Heart left ventricle (tissue), 13 donors: ENCODE data around the gene ENTHD1.

Source experiments
- POLR2A ChIP-seq, 2 donors: fragments of 450-650 bp; IDR thresholded peaks; one replicate each; pipeline ENCODE4 v1.6.1; 2017; ENCODE audit warnings: antibody characterized with exemption in 2 of 2, mild to moderate bottlenecking in 2 of 2, moderate library complexity in 2 of 2
- TF ChIP-seq, protein P1 (sequence below), 12 donors: fragments of 200-600 bp; sonication (generic) in 4 of 12; IDR thresholded peaks; one replicate each; pipeline versions ENCODE4 v1.5.0 to v1.8.0; 2018 to 2022; ENCODE audit warnings: antibody characterized with exemption in 12 of 12, mild to moderate bottlenecking in 5 of 12
- donor health status: ischemic (EF 13 %, LVEDD 7.1; RV severe dilation, severe dysfunction).
- donor health status: DM: no; HTN: yes; CAD: no.
- donor health status: DM: no; HTN: no; CAD: no.
- donor health status: ischemic (EF 25% LVEDD 6.9; RV normal size, moderate dysfunction).
- donor health status: ischemic (EF 25% LVEDD 5.7; RV mildly dilated, moderate dysfunction).
- donor health status: ischemic (EF 35%, LVEDD 5.7; RV mildly dilated, moderate dysfunction).
- donor health status: nonischemic (EF 11% LVEDD 7.7; RV severe dilation, severe dysfunction).
- donor health status: DM: yes; HTN: yes; CAD: no.
- donor health status: PGD.
- donor health status: ischemic (EF 29% LVEDD 5.4; RV normal size, mild dysfunction).
- donor health status: nonischemic (EF 23%, LVEDD 6.1; RV moderate dilation, normal function).

DNA sequence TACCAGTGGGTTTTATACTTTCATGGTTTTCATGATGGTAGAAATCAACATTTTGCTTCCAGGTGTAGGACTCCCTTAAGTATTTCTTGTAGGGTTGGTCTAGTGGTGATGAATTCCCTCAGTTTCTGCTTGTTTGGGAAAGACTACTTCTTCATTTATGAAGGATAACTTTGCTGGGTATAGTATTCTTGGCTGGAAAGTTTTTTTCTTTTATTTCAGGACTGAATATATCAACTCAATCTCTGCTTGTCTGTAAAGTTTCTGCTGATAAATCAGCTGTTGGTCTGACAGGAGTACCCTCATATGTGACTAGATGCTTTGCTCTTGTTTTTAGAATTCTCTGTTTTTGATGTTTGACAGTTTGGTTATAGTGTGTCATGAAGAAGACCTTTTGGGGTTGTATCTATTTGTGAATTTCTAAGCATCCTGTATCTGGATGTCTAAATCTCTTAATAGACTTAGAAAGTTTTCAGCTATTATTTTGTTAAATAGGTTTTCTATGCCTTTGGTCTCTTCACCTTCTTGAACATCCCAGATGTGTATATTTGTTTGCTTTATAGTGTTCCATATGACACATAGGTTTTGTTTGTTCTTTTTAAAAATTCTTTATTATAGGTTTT, 95.9 kb downstream of the ENTHD1 start:
- TF ChIP-seq, protein P1, sequence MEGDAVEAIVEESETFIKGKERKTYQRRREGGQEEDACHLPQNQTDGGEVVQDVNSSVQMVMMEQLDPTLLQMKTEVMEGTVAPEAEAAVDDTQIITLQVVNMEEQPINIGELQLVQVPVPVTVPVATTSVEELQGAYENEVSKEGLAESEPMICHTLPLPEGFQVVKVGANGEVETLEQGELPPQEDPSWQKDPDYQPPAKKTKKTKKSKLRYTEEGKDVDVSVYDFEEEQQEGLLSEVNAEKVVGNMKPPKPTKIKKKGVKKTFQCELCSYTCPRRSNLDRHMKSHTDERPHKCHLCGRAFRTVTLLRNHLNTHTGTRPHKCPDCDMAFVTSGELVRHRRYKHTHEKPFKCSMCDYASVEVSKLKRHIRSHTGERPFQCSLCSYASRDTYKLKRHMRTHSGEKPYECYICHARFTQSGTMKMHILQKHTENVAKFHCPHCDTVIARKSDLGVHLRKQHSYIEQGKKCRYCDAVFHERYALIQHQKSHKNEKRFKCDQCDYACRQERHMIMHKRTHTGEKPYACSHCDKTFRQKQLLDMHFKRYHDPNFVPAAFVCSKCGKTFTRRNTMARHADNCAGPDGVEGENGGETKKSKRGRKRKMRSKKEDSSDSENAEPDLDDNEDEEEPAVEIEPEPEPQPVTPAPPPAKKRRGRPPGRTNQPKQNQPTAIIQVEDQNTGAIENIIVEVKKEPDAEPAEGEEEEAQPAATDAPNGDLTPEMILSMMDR (IDR thresholded peaks at IDR 0.05), result no peak
- no peak for TF ChIP-seq POLR2A (IDR thresholded peaks at IDR 0.05)
